Ovary (tissue), 9 donors: ENCODE measurements around the gene SHLD3. TPM values are rescaled to one million over a fixed set of nuclear protein-coding genes. Genes with fewer than 3 reads are reported as not detected.

Experiments
- DNase-seq, 5 donors: peaks; one replicate each; pipeline ENCODE4 v3.0.0-alpha.2; 2019 to 2020
- H3K27ac ChIP-seq, 2 donors: fragments of 200-600 bp; one replicate each; pipeline versions ENCODE4 v1.5.1 to v1.8.0; 2019 to 2022
- H3K27me3 ChIP-seq: fragments of 200-600 bp; one replicate; pipeline ENCODE4 v1.8.0; 2022
- H3K36me3 ChIP-seq: fragments of 200-600 bp; sonication (generic); one replicate; pipeline ENCODE4 v1.5.1; 2019
- H3K4me1 ChIP-seq: one replicate; pipeline ENCODE4 v1.8.1; 2013; ENCODE audit warnings: mild to moderate bottlenecking, moderate library complexity; ENCODE audit not compliant: insufficient read depth
- H3K4me3 ChIP-seq: fragments of 200-600 bp; sonication (generic); one replicate; pipeline ENCODE4 v1.5.1; 2017
- H3K9me3 ChIP-seq, 2 donors: fragments of 200-600 bp in 1 of 2; sonication (generic) in 1 of 2; one replicate each; pipeline versions ENCODE4 v1.5.1 to v1.8.1; 2013 to 2019; ENCODE audit warnings: mild to moderate bottlenecking in 1 of 2, moderate library complexity in 1 of 2
- CTCF ChIP-seq, 3 donors: fragments of 450-650 bp in 2 of 3; fragments of 200-600 bp in 1 of 3; IDR thresholded peaks; one replicate each; pipeline versions ENCODE4 v1.5.1 to v1.8.0; 2016 to 2022; ENCODE audit warnings: antibody characterized with exemption in 3 of 3, mild to moderate bottlenecking in 1 of 3
- EP300 ChIP-seq: sonication (generic); formaldehyde crosslinking; IDR thresholded peaks from one replicate; pipeline ENCODE4 v1.6.1; 2017; ENCODE audit warnings: antibody characterized with exemption
- POLR2A ChIP-seq: fragments of 450-650 bp; IDR thresholded peaks from one replicate; pipeline ENCODE4 v1.6.1; 2017; ENCODE audit warnings: antibody characterized with exemption, mild to moderate bottlenecking, moderate library complexity
- WGBS, 3 donors: extraction: QIAGEN DNeasy Blood & Tissue Kit in 1 of 3; methylation state at CpG; one replicate each; pipeline versions ENCODE4 v1.1.5 to v1.1.7; 2013 to 2017; 5-methylcytosine and 5-hydroxymethylcytosine counted together
- intact Hi-C, 4 donors: fragments of 100-400 bp; cut with DNase I; formaldehyde crosslinking; loops; one replicate each; pipeline versions ENCODE4 v1.11.0 to v1.15.1; 2022 to 2023
- polyA plus RNA-seq, 2 donors: library from polyadenylated mRNA; stranded (reverse); fragments of 200-250 nt in 1 of 2; fragments of 350-450 nt in 1 of 2; fragmentation: Illumina TruSeq in 1 of 2; extraction: RNeasy Lipid Tissue Mini Kit (QIAGEN cat#74804) in 1 of 2; gene quantifications; one replicate each; pipeline ENCODE4 v1.2.3, GENCODE V29; 2013 to 2014
- total RNA-seq, 7 donors: library from RNA; depleted of rRNA in 2 of 7; stranded (reverse); fragments of >200 nt in 2 of 7; fragmentation: NEBNext Ultra II Directional in 3 of 7; extraction: Animal tissue kit (Norgen Biotek cat#: 25700) in 3 of 7; gene quantifications; one replicate each; pipeline versions ENCODE4 v1.1.0 to v1.2.4, GENCODE V29; 2016 to 2023
- donor health status: DM: no; HTN: no; CAD: no; lungs with moderate emphysema.
- donor health status: DM: no; HTN: no; CAD: no.
- donor health status: Bipolar disorder and iron deficiency.
- donor health status: DM: yes; HTN: yes; CAD: no.
- donor health status: DM: no; HTN: no; CAD: no.
- donor health status: DM: yes; HTN: yes; CAD: no.

SHLD3 gene
- total and polyA plus RNA-seq, 9 donors: 1.2 to 3.3 (median 2.2) TPM

- H3K27me3 ChIP-seq: no peaks in the 10 kb centered on the region
- H3K4me1 ChIP-seq: no peaks in the 10 kb centered on the region
- H3K9me3 ChIP-seq: no peaks in the 10 kb centered on the region
- TF ChIP-seq POLR2A: no peak
- no peak for TF ChIP-seq EP300
- TF ChIP-seq CTCF (IDR thresholded peaks at IDR 0.05): no peak
- no peak overlapping the region for H3K27ac ChIP-seq
- no peak overlapping the region for H3K4me3 ChIP-seq
- intact Hi-C loops: no loop called here
- no peak for DNase-seq
- no peaks in the 10 kb centered on the region for H3K36me3 ChIP-seq
Measured at GRCh38 chr5:65647941-65648340, 23.1 kb downstream of the SHLD3 start.

- DNase-seq: no peak
- TF ChIP-seq EP300: no peak
- TF ChIP-seq POLR2A: no peak
- TF ChIP-seq CTCF (IDR thresholded peaks at IDR 0.05): no peak
- WGBS, 3 donors: 83 to 92% (median 85%) methylated on average over 5 of the region's 5 CpGs
- Histone ChIP-seq H3K4me1 (no peaks in the 10 kb centered on the region), H3K36me3 (no peaks in the 10 kb centered on the region), H3K9me3 (no peaks in the 10 kb centered on the region), H3K4me3 (no peak overlapping the region), H3K27ac (no peak overlapping the region), H3K27me3 (no peaks in the 10 kb centered on the region)
- intact Hi-C loops: no loop called here
Measured at GRCh38 chr5:65651144-65651543, 26.3 kb downstream of the SHLD3 start.

GRCh38 chr5:65654713-65655112 lies 29.9 kb downstream of the SHLD3 start:
- Histone ChIP-seq H3K4me1 (no peaks in the 10 kb centered on the region), H3K4me3 (no peak overlapping the region), H3K27ac (no peak overlapping the region), H3K27me3 (no peaks in the 10 kb centered on the region), H3K36me3 (no peaks in the 10 kb centered on the region), H3K9me3 (no peaks in the 10 kb centered on the region)
- intact Hi-C loops: no loop called here
- TF ChIP-seq EP300 (no peak), POLR2A (no peak)
- DNase-seq: no peak
- 81 to 90% (median 88%) methylated on average over 2 of the region's 2 CpGs for WGBS, 3 donors

GRCh38 chr5:65663804-65664521 lies 39.1 kb downstream of the SHLD3 start:
- Histone ChIP-seq H3K27me3 (no peaks in the 10 kb centered on the region), H3K4me1 (no peaks in the 10 kb centered on the region), H3K36me3 (no peaks in the 10 kb centered on the region), H3K27ac (no peak overlapping the region), H3K4me3 (no peak overlapping the region), H3K9me3 (no peaks in the 10 kb centered on the region)
- DNase-seq: no peak
- TF ChIP-seq POLR2A (no peak), EP300 (no peak), CTCF (IDR thresholded peaks at IDR 0.05) (no peak)
- whole genome bisulfite sequencing, 3 donors: 65 to 90% (median 69%) methylated on average over 1 of the region's 1 CpG
- intact Hi-C loops: no loop called here

GRCh38 chr5:65668696-65669095 lies 43.9 kb downstream of the SHLD3 start:
- Histone ChIP-seq H3K36me3 (no peaks in the 10 kb centered on the region), H3K27me3 (no peaks in the 10 kb centered on the region), H3K9me3 (no peaks in the 10 kb centered on the region), H3K4me3 (no peak overlapping the region), H3K4me1 (no peaks in the 10 kb centered on the region), H3K27ac (no peak overlapping the region)
- TF ChIP-seq CTCF (IDR thresholded peaks at IDR 0.05): no peak
- no peak for TF ChIP-seq POLR2A
- no peak for TF ChIP-seq EP300
- 89 to 95% (median 89%) methylated on average over 7 of the region's 7 CpGs for WGBS, 3 donors
- intact Hi-C loops: no loop called here
- DNase-seq: no peak
